ENCODE results near the gene PYCARD. TPM values are rescaled to one million over a fixed set of nuclear protein-coding genes. Genes with fewer than 3 reads are reported as not detected.
A peak's percentile ranks its signal among the peaks of the same experiment; 100 is the strongest.

PYCARD gene
- total RNA-seq, result 10 to 100 TPM in 2 of 10 donors, 1 to 10 TPM in 8; 1.7 to 26.1 (median 2.8) TPM
- 10 to 100 TPM in 1 of 2 donors, 1 to 10 TPM in 1; 8.3 to 13.9 TPM for polyA plus RNA-seq
- long read RNA-seq, donor 1, partial matches to known transcripts, result 0 of 4 reads
- long read RNA-seq, donor 1, other reads (novel, unspliced or antisense), result 0 of 4 reads
- long read RNA-seq, donor 2, transcript PYCARD-201 (3 exons, 990 nt), result major isoform, 6 of 7 reads
- long read RNA-seq, donor 2, partial matches to known transcripts, result 1 of 7 reads
- long read RNA-seq, donor 2, other reads (novel, unspliced or antisense), result 0 of 7 reads
- long read RNA-seq, donor 3, result 0 reads

DNA sequence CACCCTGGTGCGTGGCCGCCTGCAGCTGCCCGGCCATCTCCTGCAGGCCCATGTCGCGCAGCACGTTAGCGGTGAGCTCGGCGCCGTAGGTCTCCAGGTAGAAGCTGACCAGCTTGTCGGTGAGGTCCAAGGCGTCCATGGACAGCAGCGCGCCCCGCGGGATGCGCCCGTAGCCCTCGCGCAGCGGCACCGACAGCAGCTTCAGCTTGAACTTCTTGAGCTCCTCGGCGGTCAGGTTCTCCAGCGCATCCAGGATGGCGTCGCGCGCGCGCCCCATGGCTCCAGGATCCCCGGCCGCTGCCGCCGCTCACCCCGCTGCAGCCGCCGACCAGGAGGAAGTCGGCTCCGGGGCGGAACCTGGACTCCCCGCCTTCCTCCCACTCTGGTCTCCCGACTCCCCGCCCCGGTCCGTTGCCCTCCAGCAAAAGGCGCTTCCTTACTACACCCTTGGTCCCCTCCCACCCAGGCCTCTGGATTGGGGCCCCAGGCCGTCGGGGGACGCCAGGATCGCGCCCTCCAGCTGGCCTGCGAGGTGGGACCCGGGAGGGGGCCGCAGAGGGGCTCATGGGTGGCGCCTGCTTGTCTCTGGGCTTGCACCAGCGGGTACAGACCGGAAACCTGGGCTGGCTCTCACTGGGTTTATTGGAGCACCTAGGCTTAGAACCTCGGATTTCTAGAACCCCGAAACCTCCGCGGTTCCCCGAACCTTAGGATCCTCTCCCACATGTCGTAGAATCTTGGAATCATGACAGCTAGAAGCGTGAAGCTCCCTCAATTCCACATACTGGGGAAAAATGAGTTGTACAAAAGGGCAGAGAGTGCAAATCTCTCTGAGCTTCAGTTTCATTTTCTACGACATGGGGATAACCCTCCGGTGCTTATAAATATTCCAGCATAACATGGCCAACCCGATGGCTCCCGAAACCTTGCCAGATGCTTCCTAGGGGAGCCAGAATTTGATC, at the start of gene PYCARD:
PYCARD (minus strand) TSS at position 347 of the 962 bp plus-strand sequence; CDS start at position 277, 70 bp downstream.
- peak within 1 kb of the TSS; percentile 46 to 84 (median 72) for H3K4me3 ChIP-seq
- TF ChIP-seq, protein P1, sequence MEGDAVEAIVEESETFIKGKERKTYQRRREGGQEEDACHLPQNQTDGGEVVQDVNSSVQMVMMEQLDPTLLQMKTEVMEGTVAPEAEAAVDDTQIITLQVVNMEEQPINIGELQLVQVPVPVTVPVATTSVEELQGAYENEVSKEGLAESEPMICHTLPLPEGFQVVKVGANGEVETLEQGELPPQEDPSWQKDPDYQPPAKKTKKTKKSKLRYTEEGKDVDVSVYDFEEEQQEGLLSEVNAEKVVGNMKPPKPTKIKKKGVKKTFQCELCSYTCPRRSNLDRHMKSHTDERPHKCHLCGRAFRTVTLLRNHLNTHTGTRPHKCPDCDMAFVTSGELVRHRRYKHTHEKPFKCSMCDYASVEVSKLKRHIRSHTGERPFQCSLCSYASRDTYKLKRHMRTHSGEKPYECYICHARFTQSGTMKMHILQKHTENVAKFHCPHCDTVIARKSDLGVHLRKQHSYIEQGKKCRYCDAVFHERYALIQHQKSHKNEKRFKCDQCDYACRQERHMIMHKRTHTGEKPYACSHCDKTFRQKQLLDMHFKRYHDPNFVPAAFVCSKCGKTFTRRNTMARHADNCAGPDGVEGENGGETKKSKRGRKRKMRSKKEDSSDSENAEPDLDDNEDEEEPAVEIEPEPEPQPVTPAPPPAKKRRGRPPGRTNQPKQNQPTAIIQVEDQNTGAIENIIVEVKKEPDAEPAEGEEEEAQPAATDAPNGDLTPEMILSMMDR (IDR thresholded peaks at IDR 0.05), result no peak
- H3K36me3 ChIP-seq, result peaks cover 0 to 29% (median 0%) of the 10 kb centered on the region in 9 donors
- H3K27ac ChIP-seq, result peak within 1 kb of the TSS in 9 of 10 donors; percentile 46 to 91 (median 61)
- peak; percentile 70 to 82 (median 76) for ATAC-seq
- 8 to 12% methylated on average over 58 to 69 of the region's 69 CpGs for WGBS, 2 donors
- no peaks in the 10 kb centered on the region for H3K27me3 ChIP-seq
- intact Hi-C loops (cut with DNase I), result loop anchor here in 1 of 10 donors (10.0 kb wide), 1 partner anchor 242 kb away; the partner anchor contains the start of gene ZNF843
- peak; percentile 50 to 73 for DNase-seq
- peaks cover 0 to 50% (median 17%) of the 10 kb centered on the region in 9 donors for H3K4me1 ChIP-seq
- no peaks in the 10 kb centered on the region for H3K9me3 ChIP-seq

DNA sequence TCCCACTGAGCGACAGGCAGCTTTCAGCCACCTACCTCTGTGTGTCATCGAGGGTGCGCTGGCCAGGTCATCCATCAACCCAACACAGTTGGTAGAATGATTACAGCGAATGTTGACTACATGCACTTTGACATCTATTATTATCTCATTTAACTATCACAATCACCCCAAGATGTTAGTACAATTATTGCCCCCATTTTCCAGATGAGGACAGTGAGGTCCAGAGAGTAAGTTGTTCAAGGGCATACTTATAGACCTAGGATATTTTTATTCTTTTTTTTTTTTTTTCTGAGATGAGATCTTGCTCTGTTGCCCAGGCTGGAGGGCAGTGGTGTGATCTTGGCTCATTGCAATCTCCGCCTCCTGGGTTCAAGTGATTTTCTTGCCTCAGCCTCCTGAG, 48.9 kb upstream of the PYCARD start:
- no peak for ATAC-seq
- intact Hi-C loops (cut with DNase I), result loop anchor here in 1 of 10 donors (10.0 kb wide), 1 partner anchor 153 kb away; no protein-coding TSS in a partner anchor
- Histone ChIP-seq H3K27me3 (peaks cover 0 to 29% (median 15%) of the 10 kb centered on the region in 7 donors), H3K4me3 (no peak overlapping the region), H3K4me1 (peaks cover 0 to 32% (median 0%) of the 10 kb centered on the region in 9 donors), H3K36me3 (no peaks in the 10 kb centered on the region), H3K9me3 (no peaks in the 10 kb centered on the region), H3K27ac (no peak overlapping the region)
- whole genome bisulfite sequencing, 2 donors, result 95 to 96% methylated on average over 5 of the region's 5 CpGs
- TF ChIP-seq, protein P1 (IDR thresholded peaks at IDR 0.05), result no peak
- no peak for DNase-seq

DNA sequence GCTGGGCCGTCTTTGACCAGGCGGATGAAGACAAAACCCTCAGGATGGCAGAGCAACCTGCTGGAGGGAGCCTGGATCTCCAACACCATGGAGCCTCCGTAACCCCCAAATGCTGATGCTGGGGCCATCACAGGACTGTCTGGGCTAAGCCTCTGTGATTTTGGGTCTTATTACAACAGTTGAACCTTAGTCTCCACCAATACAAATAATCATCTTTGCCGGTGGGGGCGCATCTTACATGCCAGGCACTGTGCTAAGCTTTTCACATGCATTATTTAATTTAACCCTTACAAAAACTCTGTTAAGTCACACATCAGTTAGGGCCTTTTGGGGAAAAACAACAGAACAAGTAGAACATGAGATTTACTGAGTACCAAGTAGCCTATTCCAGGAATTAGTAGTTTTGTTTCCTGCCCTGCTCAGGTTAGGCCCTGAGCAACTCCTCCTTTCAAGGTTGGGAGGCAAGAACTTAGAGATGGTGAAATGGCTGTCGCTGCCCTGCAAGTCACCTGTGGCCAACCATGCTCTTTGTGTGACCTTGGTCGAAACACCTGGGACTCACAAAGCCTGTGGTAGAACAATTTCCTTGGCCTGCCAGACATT, 48.3 kb upstream of the PYCARD start:
- WGBS, 2 donors, result 90 to 91% methylated on average over 7 of the region's 7 CpGs
- Histone ChIP-seq H3K4me3 (no peak overlapping the region), H3K9me3 (no peaks in the 10 kb centered on the region), H3K27me3 (peaks cover 0 to 32% (median 16%) of the 10 kb centered on the region in 7 donors), H3K4me1 (peaks cover 0 to 32% (median 0%) of the 10 kb centered on the region in 9 donors), H3K27ac (no peak overlapping the region), H3K36me3 (no peaks in the 10 kb centered on the region)
- DNase-seq, result no peak
- no peak for ATAC-seq
- intact Hi-C loops (cut with DNase I), result loop anchor here in 1 of 10 donors (10.0 kb wide), 1 partner anchor 154 kb away; no protein-coding TSS in a partner anchor
- TF ChIP-seq, protein P1 (IDR thresholded peaks at IDR 0.05), result no peak

All from heart right ventricle (tissue), 16 donors.